Measurements from ENCODE around the gene MAP7D3.

The MAP7D3 gene

GRCh38 chrX:136189222-136189621 lies 62.0 kb downstream of the MAP7D3 start:
- Histone ChIP-seq H2BK15ac (ENCODE audit: low read length) (no peak overlapping the region), H3K14ac (ENCODE audit: low read length) (no peak overlapping the region), H4K8ac (ENCODE audit: low read depth, low read length) (no peak overlapping the region), H2BK12ac (ENCODE audit: low read length) (no peak overlapping the region), H2AK5ac (ENCODE audit: low read depth, low read length) (no peak overlapping the region), H2AFZ (ENCODE audit: low read length) (no peak overlapping the region), H3K9ac (ENCODE audit: low read depth, low read length, poor library complexity) (no peak overlapping the region), H3K4ac (ENCODE audit: low read length) (no peak overlapping the region), H3K79me1 (ENCODE audit: low read depth, low read length) (no peaks in the 10 kb centered on the region), H3K9me3 (replicated peaks in 1 of 2; ENCODE audit: control insufficient read depth in 2 of 2, insufficient read depth in 1 of 2, low read depth in 1 of 2, low read length in 2 of 2) (no peaks in the 10 kb centered on the region), H3K23ac (ENCODE audit: low read depth, low read length, poor library complexity) (no peak overlapping the region), H2BK5ac (ENCODE audit: low read length) (no peak overlapping the region), H3K4me1 (ENCODE audit: control insufficient read depth in 2 of 2, insufficient read depth in 1 of 2, low read depth in 1 of 2, low read length in 2 of 2) (no peaks in the 10 kb centered on the region), H3K4me2 (ENCODE audit: insufficient read depth, low read length, poor library complexity, severe bottlenecking) (no peak overlapping the region), H3K18ac (ENCODE audit: low read length) (no peak overlapping the region), H3K36me3 (replicated peaks in 1 of 2; ENCODE audit: control insufficient read depth in 2 of 2, insufficient read depth in 2 of 2, low read length in 2 of 2) (no peaks in the 10 kb centered on the region), H3K27ac (replicated peaks; ENCODE audit: low read length) (no peak overlapping the region), H2BK120ac (ENCODE audit: low read depth, low read length) (no peak overlapping the region), H4K91ac (ENCODE audit: low read depth, low read length, poor library complexity) (no peak overlapping the region), H3K4me3 (ENCODE audit: low read length in 2 of 2) (no peak overlapping the region), H3K27me3 (ENCODE audit: control insufficient read depth in 3 of 3, insufficient read depth in 3 of 3, low read depth in 1 of 3, low read length in 3 of 3) (no peaks in the 10 kb centered on the region)
- no peak for DNase-seq (ENCODE audit: low spot score)
- WGBS, 2 donors (ENCODE audit: extremely low coverage in 2 of 2, insufficient read length in 2 of 2, insufficient replicate concordance in 1 of 2): no CpG with 5 or more reads among the region's 2 CpGs

- H3K27ac ChIP-seq (replicated peaks; ENCODE audit: low read length): no peak overlapping the region
- DNase-seq (ENCODE audit: low spot score): no peak
- H3K4me1 ChIP-seq (ENCODE audit: control insufficient read depth in 2 of 2, insufficient read depth in 1 of 2, low read depth in 1 of 2, low read length in 2 of 2): no peaks in the 10 kb centered on the region
- H3K27me3 ChIP-seq (ENCODE audit: control insufficient read depth in 3 of 3, insufficient read depth in 3 of 3, low read depth in 1 of 3, low read length in 3 of 3): peaks cover 0 to 3% (median 0%) of the 10 kb centered on the region in 3 experiments
- H3K18ac ChIP-seq (ENCODE audit: low read length): no peak overlapping the region
- H3K4me2 ChIP-seq (ENCODE audit: insufficient read depth, low read length, poor library complexity, severe bottlenecking): no peak overlapping the region
- WGBS, 2 donors (ENCODE audit: extremely low coverage in 2 of 2, insufficient read length in 2 of 2, insufficient replicate concordance in 1 of 2): no CpG with 5 or more reads among the region's 3 CpGs
- H3K9ac ChIP-seq (ENCODE audit: low read depth, low read length, poor library complexity): no peak overlapping the region
- H3K14ac ChIP-seq (ENCODE audit: low read length): no peak overlapping the region
- H2AFZ ChIP-seq (ENCODE audit: low read length): no peak overlapping the region
- H3K23ac ChIP-seq (ENCODE audit: low read depth, low read length, poor library complexity): no peak overlapping the region
- H2BK120ac ChIP-seq (ENCODE audit: low read depth, low read length): no peak overlapping the region
- no peak overlapping the region for H3K4me3 ChIP-seq (ENCODE audit: low read length in 2 of 2)
- no peaks in the 10 kb centered on the region for H3K9me3 ChIP-seq (replicated peaks in 1 of 2; ENCODE audit: control insufficient read depth in 2 of 2, insufficient read depth in 1 of 2, low read depth in 1 of 2, low read length in 2 of 2)
- no peaks in the 10 kb centered on the region for H3K36me3 ChIP-seq (replicated peaks in 1 of 2; ENCODE audit: control insufficient read depth in 2 of 2, insufficient read depth in 2 of 2, low read length in 2 of 2)
- H3K79me1 ChIP-seq (ENCODE audit: low read depth, low read length): no peaks in the 10 kb centered on the region
- no peak overlapping the region for H2BK15ac ChIP-seq (ENCODE audit: low read length)
- H2BK12ac ChIP-seq (ENCODE audit: low read length): no peak overlapping the region
- H2BK5ac ChIP-seq (ENCODE audit: low read length): no peak overlapping the region
- H3K4ac ChIP-seq (ENCODE audit: low read length): no peak overlapping the region
- no peak overlapping the region for H4K91ac ChIP-seq (ENCODE audit: low read depth, low read length, poor library complexity)
- no peak overlapping the region for H2AK5ac ChIP-seq (ENCODE audit: low read depth, low read length)
- no peak overlapping the region for H4K8ac ChIP-seq (ENCODE audit: low read depth, low read length)
These were observed 65.2 kb downstream of the MAP7D3 start for GRCh38 chrX:136186023-136186413.

DNA sequence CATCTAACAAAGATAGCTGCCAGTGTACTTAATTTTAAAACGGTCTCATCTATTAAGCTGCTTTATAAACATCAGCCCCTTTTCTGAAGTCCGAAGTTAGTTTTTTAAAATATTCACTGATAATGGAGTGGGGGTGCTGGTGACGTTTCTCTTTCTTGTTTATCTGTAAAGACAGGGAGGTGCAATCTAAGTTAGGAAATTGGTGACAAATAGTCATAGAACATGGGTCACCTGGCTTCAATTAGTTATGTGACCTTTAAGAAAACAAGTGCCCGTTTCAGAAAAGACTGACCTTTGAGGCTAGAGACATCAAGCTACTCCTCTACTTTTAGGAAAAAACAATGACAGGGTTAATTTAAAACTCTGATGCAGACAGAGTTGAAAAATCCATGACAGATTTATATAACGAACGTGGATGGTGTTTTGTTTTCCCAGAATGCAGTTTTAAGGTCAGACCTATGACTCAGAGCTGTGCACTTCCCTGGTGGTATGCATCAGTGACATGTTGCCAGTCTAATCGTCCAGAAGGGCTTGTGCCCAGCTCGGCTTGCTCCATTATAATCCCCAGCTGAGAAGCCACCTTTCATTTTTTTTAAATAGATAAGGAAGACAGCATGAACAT lies 65.7 kb downstream of the MAP7D3 start:
- Histone ChIP-seq H2AFZ (ENCODE audit: low read length) (no peak overlapping the region), H4K8ac (ENCODE audit: low read depth, low read length) (no peak overlapping the region), H3K27ac (replicated peaks; ENCODE audit: low read length) (no peak overlapping the region), H3K14ac (ENCODE audit: low read length) (no peak overlapping the region), H4K91ac (ENCODE audit: low read depth, low read length, poor library complexity) (no peak overlapping the region), H3K9ac (ENCODE audit: low read depth, low read length, poor library complexity) (no peak overlapping the region), H2AK5ac (ENCODE audit: low read depth, low read length) (no peak overlapping the region), H3K27me3 (ENCODE audit: control insufficient read depth in 3 of 3, insufficient read depth in 3 of 3, low read depth in 1 of 3, low read length in 3 of 3) (peaks cover 0 to 3% (median 0%) of the 10 kb centered on the region in 3 experiments), H2BK120ac (ENCODE audit: low read depth, low read length) (no peak overlapping the region), H2BK5ac (ENCODE audit: low read length) (no peak overlapping the region), H3K4me2 (ENCODE audit: insufficient read depth, low read length, poor library complexity, severe bottlenecking) (no peak overlapping the region), H2BK12ac (ENCODE audit: low read length) (no peak overlapping the region), H3K4me1 (ENCODE audit: control insufficient read depth in 2 of 2, insufficient read depth in 1 of 2, low read depth in 1 of 2, low read length in 2 of 2) (no peaks in the 10 kb centered on the region), H2BK15ac (ENCODE audit: low read length) (no peak overlapping the region), H3K9me3 (replicated peaks in 1 of 2; ENCODE audit: control insufficient read depth in 2 of 2, insufficient read depth in 1 of 2, low read depth in 1 of 2, low read length in 2 of 2) (no peaks in the 10 kb centered on the region), H3K18ac (ENCODE audit: low read length) (no peak overlapping the region), H3K36me3 (replicated peaks in 1 of 2; ENCODE audit: control insufficient read depth in 2 of 2, insufficient read depth in 2 of 2, low read length in 2 of 2) (no peaks in the 10 kb centered on the region), H3K23ac (ENCODE audit: low read depth, low read length, poor library complexity) (no peak overlapping the region), H3K4me3 (ENCODE audit: low read length in 2 of 2) (no peak overlapping the region), H3K4ac (ENCODE audit: low read length) (no peak overlapping the region), H3K79me1 (ENCODE audit: low read depth, low read length) (no peaks in the 10 kb centered on the region)
- WGBS, 2 donors (ENCODE audit: extremely low coverage in 2 of 2, insufficient read length in 2 of 2, insufficient replicate concordance in 1 of 2): no CpG with 5 or more reads among the region's 8 CpGs
- DNase-seq (ENCODE audit: low spot score): no peak

DNA sequence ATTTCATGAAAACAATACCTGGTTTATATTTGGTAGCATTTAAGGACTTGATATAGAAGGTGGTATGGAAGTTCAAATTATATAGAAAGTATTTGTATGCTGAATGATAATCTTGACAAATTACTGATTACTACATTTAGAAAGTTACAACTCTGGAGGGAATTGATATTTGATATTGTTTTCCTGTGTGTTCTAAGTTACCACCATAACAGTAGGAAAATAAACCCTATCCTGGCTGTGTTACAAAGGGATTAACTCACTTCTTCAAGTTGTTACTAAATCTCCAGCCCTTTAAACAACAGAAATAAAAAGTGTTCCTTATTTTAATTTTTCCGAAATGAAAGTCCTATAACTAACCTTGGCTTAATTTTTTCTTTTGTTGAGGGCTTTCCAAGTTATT lies 67.3 kb downstream of the MAP7D3 start:
- H3K4me3 ChIP-seq (ENCODE audit: low read length in 2 of 2): no peak overlapping the region
- H3K9me3 ChIP-seq (replicated peaks in 1 of 2; ENCODE audit: control insufficient read depth in 2 of 2, insufficient read depth in 1 of 2, low read depth in 1 of 2, low read length in 2 of 2): no peaks in the 10 kb centered on the region
- H4K8ac ChIP-seq (ENCODE audit: low read depth, low read length): no peak overlapping the region
- no peak overlapping the region for H3K4me2 ChIP-seq (ENCODE audit: insufficient read depth, low read length, poor library complexity, severe bottlenecking)
- H3K23ac ChIP-seq (ENCODE audit: low read depth, low read length, poor library complexity): no peak overlapping the region
- peaks cover 0 to 3% (median 0%) of the 10 kb centered on the region in 3 experiments for H3K27me3 ChIP-seq (ENCODE audit: control insufficient read depth in 3 of 3, insufficient read depth in 3 of 3, low read depth in 1 of 3, low read length in 3 of 3)
- no peak overlapping the region for H2BK15ac ChIP-seq (ENCODE audit: low read length)
- no peak overlapping the region for H2BK12ac ChIP-seq (ENCODE audit: low read length)
- H2AFZ ChIP-seq (ENCODE audit: low read length): no peak overlapping the region
- H4K91ac ChIP-seq (ENCODE audit: low read depth, low read length, poor library complexity): no peak overlapping the region
- H3K14ac ChIP-seq (ENCODE audit: low read length): no peak overlapping the region
- no CpG with 5 or more reads among the region's 1 CpG for WGBS, 2 donors (ENCODE audit: extremely low coverage in 2 of 2, insufficient read length in 2 of 2, insufficient replicate concordance in 1 of 2)
- no peak overlapping the region for H3K27ac ChIP-seq (replicated peaks; ENCODE audit: low read length)
- H2AK5ac ChIP-seq (ENCODE audit: low read depth, low read length): no peak overlapping the region
- H3K9ac ChIP-seq (ENCODE audit: low read depth, low read length, poor library complexity): no peak overlapping the region
- DNase-seq (ENCODE audit: low spot score): no peak
- no peaks in the 10 kb centered on the region for H3K36me3 ChIP-seq (replicated peaks in 1 of 2; ENCODE audit: control insufficient read depth in 2 of 2, insufficient read depth in 2 of 2, low read length in 2 of 2)
- H2BK120ac ChIP-seq (ENCODE audit: low read depth, low read length): no peak overlapping the region
- no peaks in the 10 kb centered on the region for H3K79me1 ChIP-seq (ENCODE audit: low read depth, low read length)
- H3K4me1 ChIP-seq (ENCODE audit: control insufficient read depth in 2 of 2, insufficient read depth in 1 of 2, low read depth in 1 of 2, low read length in 2 of 2): no peaks in the 10 kb centered on the region
- H3K4ac ChIP-seq (ENCODE audit: low read length): no peak overlapping the region
- no peak overlapping the region for H3K18ac ChIP-seq (ENCODE audit: low read length)
- H2BK5ac ChIP-seq (ENCODE audit: low read length): no peak overlapping the region
